HG02798 (cell line): ENCODE results near the gene KIF21A.

Experiments
- ATAC-seq: cut with Tn5 transposase; IDR thresholded peaks from one replicate; pipeline ENCODE4 v1.9.1; 2021; ENCODE audit warnings: mild to moderate bottlenecking; ENCODE audit not compliant: unreplicated experiment, poor library complexity

The KIF21A gene

DNA sequence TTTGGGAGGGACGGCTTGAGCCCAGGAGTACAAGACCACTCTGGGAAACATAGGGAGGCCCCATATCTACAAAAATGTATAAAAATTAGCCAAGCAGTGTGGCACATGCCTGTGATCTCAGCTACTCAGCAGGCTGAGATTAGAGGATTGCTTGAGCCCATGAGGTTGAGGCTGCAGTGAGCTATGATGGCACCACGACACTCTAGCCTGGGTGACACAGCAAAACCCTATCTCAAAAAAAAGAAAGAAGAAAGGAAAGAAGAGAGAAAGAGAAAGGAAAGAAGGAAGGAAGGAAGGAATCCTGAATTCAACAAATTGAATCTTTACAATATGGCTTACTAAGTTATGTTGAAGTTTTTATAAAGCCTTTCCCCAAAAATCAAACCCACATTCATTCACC, 2.1 kb downstream of the KIF21A start:
- no peak for ATAC-seq

DNA sequence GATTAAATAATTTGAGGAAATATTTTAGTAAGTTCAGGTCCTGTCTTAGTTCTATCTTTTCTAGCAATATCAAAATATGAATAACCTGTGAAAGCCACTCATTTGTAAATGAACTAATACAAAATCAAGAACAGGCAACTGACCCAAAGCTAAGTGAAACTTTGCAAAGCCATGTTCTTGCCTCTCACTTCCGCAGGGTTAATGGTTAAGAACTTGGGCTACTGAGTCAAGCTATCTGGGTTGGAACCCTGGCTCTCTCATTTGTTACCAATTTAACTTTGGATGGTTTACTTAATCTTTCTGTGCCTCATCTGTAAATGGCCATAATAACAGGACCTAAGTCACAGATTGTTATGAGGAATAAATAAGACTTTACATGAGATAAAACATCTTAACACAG, 2.8 kb downstream of the KIF21A start:
- ATAC-seq = no peak

DNA sequence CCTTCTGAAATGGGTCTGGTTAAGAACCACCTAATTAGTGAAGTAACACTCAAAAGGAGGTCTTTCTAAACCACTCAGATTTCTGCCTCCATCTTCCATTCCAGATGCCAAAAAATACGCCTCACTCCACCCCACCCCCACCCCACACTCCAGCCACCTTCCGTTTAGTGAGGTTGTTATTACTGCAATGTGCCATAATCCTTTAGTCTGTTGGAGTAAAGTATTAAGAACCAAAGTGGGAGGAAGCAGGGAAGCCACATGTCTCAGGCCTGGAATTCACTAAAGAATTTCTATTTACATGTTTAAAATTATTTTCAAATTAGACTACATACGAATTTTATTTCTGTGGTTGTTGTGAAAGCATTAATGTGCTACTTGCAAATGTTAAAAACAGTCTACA, 7.4 kb downstream of the KIF21A start:
- ATAC-seq = no peak

DNA sequence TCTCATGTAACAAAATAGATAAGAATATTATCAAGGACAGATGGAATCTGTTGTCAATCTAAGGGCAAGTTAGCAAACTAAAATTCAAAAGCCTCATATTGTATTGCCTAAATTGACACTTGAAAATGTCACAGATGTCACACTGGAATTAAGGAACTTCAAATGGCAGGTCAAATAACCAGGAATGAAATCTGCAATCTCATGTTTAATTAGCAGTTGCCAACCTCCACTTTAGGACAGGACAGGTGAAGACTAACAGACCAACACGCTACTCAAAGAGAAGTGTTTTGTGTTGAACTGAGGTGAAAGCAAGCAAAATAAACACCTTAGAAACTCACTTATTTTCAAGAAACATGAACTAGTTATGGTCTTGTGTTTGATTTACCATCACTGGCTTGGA, 11.1 kb downstream of the KIF21A start:
- no peak for ATAC-seq

DNA sequence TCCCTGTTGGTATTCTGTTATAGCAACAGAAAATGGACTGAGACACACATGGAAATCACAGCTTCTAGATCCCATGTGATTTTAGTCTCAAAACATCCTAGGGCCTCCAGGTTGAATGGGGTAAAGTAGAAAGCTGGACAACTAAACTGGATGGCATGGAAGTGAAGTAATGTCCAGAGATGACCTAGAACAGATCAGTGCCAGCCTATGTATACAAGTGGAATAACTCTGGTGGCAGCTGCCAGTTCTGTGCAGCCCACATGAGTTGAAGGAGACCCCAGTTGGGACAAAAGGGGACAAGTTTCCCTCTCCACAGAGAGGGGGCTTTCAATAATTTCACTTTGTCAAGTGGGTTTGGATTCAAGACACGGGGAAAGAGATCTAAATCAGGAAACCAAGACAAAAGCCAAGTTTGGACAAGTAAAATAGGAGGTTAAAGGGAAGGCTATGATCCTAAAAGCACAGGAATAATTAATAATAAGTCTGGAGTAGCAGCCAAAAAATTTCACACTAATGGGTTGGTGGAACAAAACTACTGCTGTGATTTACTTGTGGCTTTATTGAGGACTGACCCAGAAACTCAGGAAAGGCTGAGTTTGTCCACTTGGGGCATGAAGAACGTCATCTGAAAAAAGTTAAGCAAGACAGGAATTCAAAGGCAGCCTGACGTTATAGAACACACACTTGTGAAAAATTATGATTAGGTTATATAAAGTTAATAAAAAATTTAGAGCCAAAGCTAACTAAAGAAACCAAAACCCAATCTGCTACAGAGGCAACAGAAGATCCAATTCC, 11.7 kb downstream of the KIF21A start:
- ATAC-seq = no peak

DNA sequence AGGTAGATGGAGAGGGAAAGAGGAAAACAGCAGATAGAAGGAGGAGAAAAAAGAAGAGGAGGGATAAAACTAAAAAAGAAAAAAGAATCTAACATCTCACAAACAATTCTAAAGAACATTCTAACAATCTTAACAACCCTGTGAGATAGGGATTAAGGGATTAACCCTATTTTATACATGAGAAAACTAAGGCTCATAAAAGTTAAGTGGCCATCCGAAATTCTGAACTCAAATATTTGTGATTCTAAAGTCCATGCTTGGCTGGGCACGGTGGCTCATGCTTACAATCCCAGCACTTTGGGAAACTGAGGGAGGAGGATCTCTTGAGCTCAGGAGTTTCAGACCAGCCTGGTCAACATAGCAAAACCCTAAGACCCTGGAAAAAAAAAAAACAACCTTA, 13.1 kb downstream of the KIF21A start:
- no peak for ATAC-seq

DNA sequence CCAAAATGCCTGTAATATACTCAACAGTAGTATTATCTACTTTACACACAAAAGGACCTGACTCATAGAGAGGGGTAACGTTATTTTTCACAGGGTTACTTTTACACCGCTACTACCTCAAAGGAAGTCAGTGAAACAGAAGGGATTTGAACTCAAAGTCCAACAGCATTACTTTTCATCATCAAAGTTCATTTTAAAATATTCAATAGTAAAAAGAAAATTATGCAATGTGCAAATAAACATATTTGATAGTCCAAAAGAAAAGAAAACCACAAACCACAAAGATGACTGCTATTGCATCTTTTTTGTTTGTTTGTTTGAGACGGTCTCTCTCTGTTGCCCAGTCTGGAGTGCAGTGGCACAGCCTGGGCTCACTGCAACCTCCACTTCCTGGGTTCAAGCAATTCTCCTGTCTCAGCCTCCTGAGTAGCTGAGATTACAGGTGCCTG, 15.5 kb downstream of the KIF21A start:
- ATAC-seq = no peak

DNA sequence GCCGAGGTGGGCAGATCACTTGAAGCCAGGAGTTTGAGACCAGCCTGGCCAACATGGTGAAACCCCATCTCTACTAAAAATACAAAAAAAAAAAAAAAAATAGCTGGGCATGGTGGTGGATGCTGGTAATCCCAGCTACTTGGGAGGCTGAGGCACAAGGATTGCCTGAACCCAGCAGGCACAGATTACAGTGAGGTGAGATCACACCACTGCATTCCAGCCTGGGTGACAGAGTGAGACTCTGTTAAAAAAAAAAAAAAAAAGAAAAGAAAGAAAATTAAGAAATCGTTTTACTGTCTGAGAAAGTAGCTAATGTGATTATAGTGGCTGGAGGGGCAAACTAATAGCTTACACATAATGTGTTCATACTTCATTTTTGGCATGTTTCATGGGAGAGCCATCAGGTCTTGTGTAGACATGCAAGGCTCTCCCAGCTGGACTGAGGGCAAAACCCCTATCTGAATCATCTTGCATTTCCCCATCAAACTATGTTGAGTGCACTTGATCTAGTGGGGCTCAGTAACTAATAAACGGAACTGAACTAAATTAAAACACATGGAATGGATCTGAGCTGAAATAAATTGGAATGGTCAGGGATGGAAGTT, 16.2 kb downstream of the KIF21A start:
- no peak for ATAC-seq

DNA sequence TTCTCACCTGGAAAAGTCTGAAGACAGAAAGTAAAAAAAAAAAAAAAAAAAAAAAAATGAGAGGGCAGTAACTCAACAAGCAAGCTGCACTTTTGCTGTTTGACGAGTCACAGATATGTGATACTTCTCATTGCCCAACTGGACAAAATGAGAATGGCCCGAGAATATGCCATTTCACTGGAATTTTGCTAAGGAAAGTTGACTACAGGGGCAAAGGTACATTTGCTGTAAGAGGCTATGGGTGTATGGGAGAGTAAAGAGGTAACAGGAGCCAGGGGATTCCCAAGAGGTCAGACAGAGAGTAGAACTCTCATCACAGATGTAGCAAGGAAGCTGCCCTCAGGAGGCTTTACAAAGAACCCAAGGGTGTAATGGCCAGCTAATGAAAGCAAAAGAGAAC, 22.9 kb downstream of the KIF21A start:
- no peak for ATAC-seq

DNA sequence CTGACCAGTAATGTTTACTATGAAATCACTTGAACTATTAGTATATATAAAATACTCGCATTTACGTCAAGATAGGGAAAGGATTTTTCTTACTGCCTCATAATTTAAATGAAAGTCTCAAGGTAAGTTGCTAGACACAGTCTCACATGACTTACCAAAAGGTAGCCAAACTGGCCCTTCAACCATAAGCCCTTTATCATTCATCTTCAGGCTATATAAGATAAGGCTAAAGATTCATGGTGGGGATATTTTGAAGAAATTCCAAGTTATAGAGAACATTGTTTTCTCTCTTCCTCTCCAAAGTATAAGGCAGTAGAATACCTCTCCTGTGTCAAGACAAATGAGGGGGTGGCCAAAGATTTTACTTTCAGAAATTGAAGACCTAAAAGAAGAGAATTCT, 23.4 kb downstream of the KIF21A start:
- no peak for ATAC-seq

DNA sequence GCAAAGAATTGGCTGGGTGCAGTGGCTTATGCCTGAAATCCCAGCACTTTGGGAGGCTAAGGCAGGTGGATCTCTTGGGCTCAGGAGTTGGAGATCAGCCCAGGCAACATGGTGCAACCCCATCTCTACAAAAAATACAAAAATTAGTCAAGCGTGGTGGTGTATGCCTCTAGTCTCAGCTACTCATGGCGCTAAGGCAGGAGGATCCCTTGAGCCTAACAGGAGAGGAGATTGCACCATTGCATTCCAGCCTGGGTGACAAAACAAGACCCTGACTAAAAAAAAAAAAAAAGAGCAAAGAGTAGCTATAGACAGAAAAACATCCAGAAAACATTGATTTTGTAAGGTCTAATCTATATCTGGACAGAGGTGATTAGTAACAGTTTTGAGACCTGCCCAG, 25.0 kb downstream of the KIF21A start:
- ATAC-seq = no peak

DNA sequence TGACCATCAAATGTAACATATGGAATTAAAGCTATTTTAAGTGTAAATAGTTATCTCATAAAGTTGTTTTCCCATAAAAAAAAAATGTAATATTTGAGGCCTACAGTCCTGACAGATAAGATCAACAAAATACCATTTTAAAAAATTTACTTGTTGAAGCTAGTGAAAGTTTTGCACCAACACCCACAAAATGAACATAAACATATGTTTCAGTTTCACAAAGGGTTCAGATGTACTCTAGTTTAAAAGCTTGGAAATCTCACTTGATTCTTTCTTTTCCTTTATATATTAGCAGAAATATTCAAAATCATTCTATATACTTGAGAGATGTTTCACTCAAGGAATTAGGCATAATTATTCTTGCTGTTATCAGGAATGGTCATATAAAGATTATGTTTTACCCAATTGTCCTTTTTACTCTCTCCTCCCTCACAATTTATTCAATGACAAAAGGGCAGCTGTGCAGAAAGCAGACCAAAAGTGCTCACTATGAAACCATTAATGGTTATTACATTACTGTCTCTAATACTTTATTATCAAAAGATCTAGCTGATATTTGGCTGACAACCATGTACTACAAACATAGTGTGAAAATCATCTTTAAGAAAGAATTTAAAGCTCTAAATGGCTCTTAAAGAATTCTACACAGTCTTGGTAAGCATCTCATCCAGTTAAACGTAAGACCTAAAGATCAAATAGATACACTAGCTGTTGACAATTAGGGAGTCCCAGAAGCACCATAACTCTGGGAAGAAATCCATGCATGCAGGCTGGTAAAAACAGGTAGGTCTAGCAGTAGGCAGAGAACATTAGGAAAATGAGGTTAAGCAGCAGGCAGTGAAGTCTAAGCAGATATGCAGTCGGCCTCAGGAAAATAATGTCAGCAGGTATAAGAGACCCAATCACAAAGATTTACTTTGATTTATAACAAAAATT, 28.8 kb downstream of the KIF21A start:
- peak; percentile 37 for ATAC-seq

DNA sequence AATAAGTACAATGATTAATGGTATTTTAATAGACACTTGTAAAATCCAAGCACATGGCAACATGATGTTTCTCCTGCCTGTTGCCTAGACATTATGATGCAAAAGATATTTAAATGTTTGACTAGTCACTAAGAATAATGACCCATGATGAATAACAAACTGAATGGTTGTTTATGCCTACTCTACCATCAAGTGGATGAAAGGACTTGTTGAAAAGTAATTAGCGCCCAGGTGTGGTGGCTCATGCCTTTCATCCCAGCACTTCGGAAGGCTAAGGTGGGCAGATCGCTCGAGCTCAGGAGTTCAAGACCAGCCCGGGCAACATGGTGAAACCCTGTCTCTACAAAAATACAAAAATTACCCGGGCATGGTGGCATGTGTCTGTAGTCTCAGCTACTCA, 30.7 kb downstream of the KIF21A start:
- ATAC-seq = no peak

DNA sequence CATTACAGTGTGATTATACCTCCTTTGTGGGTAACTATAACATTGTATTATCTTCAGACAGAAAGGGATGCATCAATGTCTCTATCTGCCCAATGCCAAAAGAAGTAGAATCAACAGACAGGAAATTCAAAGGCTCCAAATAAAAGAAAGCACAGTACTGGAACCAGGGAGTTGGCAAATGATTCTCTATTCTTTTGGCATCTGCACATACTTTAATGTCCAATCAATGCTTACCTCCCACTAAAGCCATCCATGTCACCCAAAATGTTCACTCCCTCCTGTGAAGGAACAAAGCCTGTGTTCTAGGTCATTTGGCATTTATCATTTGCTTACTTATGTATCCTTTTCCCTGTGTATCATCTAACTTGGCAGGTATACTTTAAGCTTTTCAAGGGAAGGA, 36.7 kb downstream of the KIF21A start:
- no peak for ATAC-seq

DNA sequence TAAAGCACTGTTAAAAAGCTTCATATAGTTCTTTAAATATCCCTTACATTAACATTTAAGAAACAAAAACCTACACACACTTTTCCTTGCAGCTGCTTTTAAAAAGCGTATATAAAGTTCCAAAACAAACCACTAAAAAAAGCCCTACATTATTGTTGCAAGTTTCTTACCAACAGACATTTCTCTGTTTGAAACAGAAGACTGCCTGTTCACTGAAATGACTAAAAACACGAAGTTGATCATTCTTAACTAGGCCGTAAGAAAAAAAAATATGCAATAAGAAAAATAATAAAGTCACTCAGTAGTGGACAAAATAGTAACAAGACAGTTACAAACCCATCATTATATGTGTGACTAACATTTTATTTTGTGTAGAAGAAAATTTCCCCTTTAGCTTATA, 37.3 kb downstream of the KIF21A start:
- no peak for ATAC-seq

DNA sequence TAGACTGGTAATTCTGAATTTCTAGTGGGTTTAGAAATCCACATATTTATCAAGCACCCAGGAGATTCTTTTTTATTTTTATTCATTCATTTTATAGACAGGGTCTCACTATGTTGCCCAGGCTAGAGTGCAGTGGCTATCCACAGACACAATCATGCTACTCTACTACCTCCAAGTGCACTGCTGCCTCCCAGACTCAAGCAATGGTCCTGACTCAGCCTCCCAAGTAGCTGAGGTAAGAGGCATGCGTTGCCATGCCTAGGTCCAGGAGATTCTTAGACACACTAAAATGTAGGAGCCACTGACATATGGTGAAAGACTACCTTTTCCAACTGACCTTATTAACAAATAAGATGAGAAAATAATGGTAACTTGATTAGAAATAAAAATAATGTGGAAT, 38.9 kb downstream of the KIF21A start:
- no peak for ATAC-seq

DNA sequence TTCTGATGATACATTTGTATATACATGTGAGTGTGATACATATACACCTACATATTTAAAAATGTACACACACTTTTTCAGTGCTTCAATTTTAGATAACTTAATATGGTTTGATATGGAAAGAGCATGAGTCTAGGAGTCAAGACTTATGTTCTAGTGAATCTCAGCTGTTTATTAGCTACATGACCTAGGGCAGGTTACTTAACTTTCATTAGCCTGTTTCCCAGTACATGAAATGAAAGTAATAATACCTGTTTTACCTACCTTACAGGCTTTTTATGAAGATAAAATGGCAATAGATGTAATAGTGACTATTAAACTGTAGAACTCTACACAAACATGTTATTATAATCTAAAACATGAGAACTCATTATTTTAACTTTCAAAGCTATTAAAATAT, 39.5 kb downstream of the KIF21A start:
- ATAC-seq = peak; percentile 13

DNA sequence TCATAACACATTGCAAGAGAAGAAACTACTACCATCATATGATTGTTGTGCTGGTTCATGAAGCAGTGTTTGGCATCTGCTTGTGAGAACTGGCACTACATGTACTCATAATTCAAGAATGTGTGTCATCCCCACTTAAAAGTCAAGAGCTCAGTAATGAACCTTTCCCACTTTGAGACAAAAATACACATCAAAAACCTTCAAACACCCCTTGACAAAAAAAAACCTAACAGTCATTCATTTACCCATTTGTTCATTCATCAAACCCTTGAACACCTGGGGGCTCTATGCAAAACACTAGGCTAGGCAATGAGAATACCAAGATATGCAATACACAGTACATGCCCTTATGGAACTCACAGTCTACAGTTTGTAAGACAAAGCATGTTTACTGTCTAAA, 40.0 kb downstream of the KIF21A start:
- peak; percentile 67 for ATAC-seq

DNA sequence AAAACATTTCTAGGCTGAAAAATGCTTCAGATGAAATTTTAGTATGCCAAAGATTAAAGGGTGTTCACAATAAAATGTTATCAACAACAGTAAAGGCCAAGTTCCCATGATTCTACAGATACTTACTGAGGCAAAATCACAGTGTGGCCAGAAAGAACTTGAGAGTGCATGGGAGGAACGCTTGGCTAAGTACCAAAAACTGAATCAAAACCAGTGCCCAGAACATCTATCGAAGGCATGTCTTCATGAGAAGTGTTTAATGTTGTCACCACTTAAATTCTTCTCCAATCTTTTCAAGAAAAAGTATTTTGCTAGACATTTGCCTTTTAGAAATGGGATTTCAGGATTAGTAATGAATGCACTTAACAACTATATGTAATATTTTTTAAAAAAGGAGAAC, 41.5 kb downstream of the KIF21A start:
- no peak for ATAC-seq

DNA sequence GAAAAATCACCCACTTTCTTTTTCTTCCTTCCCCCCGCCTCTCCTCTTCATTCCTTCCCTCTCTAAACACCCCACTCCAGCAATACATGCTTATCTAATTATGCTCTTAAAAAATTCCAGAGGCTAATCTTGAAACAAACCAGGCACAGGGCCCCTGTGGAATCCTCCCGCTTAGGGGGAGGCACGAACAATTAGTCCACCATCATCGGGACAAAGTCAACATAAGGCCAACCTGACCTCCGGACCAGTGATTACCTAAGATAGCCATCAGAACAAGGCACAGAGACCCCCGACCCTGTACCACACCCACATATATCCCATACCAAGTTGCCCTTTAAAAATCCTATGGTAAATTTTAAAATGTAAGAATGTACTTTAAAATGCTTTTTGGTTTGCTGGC, 47.1 kb downstream of the KIF21A start:
- ATAC-seq = no peak

DNA sequence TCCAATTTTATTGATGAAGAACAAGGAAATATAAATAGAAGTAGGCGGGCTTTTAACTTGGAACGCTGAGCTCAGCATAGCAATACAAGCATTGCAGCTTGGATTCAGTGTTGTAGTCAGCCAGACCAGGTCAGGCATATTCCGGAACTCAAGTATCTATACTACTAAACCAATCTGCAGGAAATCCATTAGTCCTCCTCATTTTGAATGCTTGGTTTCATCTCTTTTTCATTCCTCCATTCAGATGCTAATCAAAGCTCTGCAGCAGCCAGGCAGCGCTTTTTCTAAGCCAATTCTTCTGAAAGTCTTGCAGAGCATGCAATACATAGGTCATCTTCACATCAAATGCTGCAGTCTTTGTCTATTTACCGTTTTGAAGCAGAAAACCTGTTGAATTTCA, 49.0 kb downstream of the KIF21A start:
- ATAC-seq = no peak
